IPS DF 4.7 (cell line): ENCODE measurements around the gene ELP4.

Experiments
- DNase-seq: peaks from one replicate; pipeline ENCODE4 v3.0.0-alpha.2; 2013; ENCODE audit warnings: low spot score; ENCODE audit errors: extremely low read depth

Gene ELP4

DNA sequence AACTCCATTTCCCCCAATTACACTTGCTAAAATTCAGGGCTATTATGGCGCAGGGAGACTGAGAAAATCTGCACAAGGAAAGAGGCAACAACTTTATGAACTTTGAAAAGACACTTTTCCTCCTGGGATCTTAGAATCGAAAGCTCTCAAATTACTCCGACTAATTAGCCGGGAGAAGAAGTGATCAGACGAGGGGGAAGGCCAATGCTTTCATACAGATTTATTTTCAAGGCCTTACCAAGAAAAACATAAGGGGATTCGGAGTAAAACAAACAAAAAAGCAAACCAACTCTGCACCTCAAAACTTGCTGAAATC lies 299.9 kb downstream of the ELP4 start:
- DNase-seq = no peak

DNA sequence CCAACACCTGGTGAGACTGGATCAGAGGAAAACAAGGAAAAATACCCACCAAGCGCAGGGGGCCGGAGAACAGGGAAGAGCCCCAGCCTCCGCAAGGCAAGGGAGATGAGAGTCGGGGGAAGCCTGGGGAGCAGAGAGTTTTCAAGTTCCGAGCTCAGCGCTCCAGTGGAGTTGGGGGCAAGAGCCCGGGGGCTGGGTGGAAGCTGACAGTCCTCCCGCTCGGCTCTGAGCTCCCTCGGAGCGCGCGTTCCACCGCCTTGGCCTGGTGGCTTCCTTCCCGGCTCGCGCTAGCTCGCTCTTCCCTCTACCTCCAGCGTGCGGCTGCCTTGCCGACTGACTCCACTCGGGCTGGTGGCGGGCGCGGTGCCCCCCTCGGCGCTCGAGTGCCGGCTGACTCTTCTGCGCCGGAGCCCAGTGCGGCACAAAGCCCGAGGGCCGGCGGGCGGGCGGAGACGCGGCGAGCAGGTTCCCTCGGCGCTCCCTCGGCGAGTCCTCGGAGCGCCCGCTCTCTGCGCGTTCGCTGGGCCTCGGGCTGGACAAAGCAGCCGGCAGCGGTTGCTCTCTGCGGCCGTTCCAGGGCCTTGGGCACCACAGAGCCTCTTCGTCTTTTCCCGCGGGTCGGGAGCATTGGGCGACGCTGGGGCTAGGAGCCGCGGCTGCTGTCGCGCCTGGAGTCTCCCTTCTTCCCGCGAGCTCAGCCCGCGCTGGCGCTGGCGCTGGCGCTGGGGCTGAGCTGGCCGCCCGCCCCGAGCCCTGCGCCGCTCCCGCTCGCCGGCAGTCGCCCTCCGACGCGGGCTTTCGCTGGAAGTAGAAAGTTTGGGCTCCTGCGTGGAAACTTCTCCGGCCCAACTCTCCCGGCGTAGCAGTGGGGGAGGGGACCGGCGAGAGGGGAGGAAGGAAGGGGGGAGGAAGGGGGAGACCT lies 300.6 kb downstream of the ELP4 start:
- DNase-seq = no peak

DNA sequence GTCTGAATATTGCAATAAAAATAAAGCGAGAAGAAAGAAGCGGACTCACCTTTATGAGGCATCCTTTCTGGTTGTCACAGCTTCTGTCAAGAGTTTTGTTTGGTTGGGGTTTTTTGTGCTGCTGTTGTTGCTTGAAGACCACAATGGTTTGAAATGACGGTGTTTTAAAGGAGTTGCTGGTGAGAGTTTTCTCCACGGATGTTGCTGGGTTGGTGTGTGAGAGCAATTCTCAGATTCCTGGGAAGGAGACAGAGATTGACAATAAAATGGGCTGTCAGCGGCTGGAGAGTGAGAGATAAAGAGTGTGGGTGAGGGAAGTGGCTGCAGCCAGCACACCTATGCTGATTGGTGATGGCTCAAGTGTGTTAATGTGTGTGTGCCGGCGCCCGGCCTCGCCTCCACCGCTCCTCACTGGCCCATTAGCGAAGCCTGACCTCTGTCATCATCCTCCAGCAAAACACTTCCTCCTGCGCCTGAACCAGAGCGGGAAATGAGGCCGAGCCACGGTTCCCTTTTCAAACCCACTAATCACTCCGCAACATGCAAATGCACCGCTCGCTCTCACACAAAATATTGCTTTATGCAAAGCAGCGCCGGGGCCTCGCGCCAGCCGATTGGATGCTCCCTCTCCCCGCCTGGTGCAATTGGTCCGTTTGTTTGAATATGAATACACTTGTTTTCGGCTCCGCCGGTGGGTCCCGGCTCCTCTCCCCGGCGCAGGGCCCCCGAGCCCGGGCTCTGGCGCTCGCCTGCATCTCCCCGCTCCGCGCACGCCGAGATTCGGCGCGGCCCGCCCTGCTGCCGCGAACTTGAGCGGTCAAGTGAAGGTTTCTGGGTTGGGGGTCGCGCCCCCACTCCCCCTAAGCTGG lies 301.4 kb downstream of the ELP4 start, which contains the start of gene PAX6:
Gene PAX6 (minus strand): TSS at position 544 of the 869 bp plus-strand sequence. CDS start 4,911 bp downstream, outside the sequence.
- no peak for DNase-seq

GRCh38 chr11:31812383-31813381 lies 303.1 kb downstream of the ELP4 start:
- no peak for DNase-seq

DNA sequence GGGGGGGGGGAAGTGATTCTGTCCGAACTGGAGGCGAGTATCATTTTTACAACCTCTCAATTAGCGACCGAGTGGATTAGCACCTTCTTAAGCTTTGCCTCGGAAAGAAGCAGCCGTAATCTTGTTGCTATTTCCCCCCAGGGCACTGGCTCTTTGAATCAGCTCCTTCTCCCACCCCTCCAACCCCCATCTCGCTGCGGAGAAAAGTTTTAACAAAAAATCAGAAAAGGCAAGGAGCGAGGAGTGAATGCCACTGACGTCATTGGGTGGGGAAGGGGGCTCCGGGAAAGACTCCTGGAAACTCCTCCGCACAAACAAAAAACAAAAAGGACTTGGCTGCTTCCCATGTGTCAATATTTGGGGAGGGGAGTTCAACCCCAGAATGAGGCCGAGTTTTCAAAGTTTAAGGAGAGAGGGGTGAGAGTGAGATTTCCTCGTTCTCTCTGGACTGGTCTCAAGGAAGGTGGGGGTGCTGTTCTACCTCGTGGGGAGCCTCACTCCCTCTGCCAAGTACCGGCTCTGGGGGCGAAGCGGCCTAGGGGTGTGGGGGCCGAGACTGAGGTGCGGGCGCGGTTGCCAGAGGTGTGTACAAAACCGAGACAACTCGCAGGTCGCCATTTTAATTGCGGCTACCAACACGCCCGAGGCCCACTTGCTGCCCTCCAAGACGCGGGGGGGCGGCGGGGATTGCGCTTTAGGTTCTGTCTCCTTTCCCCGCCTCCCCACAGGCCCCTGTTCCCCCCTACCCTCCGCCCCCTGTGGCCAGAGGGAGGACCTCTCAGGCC lies 304.0 kb downstream of the ELP4 start:
- DNase-seq = no peak

DNA sequence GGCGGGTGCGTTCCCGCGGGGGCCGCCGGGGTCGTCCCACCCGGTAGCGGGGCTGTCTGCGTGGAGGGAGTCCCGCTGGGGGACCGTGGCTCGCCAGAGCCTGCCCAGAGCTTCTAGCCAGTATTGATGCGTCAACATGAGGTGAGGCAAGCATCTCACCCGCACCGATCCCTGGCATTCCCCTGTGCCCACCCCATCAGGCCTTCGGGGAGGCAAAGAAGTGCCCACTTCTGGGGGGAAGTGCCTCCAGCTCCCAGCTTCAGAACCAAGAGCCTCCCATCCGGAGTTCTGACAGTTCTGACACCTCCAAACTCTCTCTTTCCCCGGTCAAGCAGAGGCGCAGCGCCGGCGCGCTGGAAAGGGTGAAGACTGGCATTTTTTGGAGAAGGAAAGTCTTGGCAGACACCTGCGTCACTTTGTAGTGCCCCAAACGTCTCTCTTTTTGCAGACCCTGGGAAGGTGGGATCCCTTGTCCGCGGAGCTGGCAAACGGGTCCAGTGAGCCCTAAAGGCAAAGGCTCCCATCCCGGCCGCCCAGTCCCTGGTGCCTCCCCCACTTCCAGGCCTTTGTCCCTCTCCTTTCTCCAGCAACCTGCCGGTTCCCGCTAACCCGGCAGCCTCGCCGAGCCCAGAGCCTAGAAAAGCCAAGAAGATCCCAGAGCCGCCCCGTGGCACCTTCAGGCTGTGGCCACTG lies 304.8 kb downstream of the ELP4 start:
- no peak for DNase-seq

GRCh38 chr11:31815711-31816467 lies 306.3 kb downstream of the ELP4 start:
- DNase-seq = no peak

- no peak for DNase-seq
Measured at GRCh38 chr11:31816468-31817053, 307.0 kb downstream of the ELP4 start.

GRCh38 chr11:31817054-31817620 lies 307.6 kb downstream of the ELP4 start:
- no peak for DNase-seq

- no peak for DNase-seq
Measured at GRCh38 chr11:31817621-31818424, 308.3 kb downstream of the ELP4 start.

- no peak for DNase-seq
Measured at GRCh38 chr11:31818425-31818755, 308.8 kb downstream of the ELP4 start.

DNA sequence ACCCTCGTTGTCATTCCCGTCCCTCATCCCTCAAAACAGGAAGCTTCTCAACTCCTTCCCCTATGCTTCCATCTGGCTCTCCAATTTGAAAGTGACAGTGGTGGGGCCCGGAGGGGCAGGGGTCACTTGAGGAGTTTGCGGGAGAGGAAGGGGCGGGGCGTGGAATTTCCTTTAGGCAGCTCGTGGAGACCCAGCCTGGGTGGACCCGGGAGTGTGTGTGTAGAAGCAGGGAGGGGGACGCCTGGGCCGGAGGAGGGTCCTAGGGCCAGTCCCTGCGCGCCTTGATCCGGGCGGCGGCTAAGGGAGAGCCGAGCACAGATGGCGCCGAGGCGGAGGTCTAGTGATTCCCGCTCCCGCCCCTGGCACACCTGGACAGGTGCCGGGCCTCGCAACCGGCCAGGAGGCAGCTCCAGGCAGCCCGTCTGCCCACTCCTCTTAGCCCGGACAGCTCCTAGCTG lies 309.3 kb downstream of the ELP4 start:
- no peak for DNase-seq

DNA sequence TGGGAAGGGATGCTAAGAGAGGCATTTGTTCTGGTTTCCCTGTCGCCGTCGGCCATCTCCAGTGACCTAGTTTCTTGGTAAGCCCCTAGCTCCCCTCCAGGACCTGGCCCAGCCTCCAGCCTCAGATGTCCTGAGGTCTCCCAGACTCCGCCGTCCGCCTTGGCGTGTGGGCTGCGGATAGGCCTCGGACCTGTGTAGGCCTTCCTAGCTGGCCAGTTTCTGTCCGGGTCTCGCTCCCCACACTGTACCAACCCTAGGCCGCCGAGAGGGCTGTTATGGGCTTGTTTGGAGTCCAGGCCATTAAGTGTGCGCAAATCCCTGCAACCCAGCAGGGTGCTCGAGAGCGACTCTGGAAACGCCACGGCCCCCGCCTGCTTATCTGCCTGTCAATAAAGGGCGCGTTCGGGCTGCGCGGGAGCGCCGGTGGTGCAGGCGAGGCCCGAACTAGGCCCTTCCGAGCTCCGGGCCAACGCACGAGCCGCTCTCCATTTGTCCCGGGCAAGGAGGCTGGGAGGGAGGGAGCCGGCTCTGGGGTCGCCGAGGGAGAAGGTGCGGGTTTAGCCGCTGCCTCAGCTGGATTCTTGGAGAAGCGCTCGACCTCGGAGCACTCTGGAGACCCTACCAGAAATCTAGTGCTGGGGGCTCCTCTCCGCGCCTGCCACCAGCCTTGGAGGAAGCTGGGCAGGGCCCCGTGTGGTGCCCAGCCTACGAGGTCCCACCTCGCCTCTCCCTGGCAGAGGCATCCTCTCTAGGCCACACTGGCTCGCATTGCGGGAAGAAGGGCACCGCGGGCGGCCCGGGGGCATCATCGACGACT lies 310.3 kb downstream of the ELP4 start:
- DNase-seq = no peak

DNA sequence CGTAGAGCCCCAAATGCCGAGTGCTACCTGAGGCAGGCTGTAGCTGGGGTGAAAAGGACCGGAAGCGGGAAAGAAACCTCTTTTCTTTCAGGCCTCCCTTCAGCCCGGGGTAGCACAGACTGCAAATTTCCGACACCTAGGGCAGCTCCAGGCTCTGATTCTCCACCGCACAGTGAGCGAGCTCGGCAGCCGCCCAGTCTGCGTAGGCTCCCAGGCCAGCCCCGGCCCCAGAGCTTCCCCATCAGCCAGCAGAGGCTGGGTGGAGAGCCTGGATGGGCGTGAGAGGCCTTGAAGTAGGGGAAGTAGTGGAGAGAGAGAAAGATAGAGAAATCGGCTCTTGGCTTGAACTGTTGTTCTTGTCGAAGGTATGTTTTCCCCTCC lies 310.9 kb downstream of the ELP4 start:
- DNase-seq = no peak

- DNase-seq = no peak
Measured at GRCh38 chr11:31821235-31821764, 311.7 kb downstream of the ELP4 start.

GRCh38 chr11:31821766-31822165 lies 312.2 kb downstream of the ELP4 start:
- no peak for DNase-seq
